HG02970 (cell line): ENCODE measurements around the gene RARRES2.
A peak's percentile ranks its signal among the peaks of the same experiment; 100 is the strongest.

Source experiments
- ATAC-seq: cut with Tn5 transposase; IDR thresholded peaks from one replicate; pipeline ENCODE4 v1.9.1; 2021; ENCODE audit warnings: mild to moderate bottlenecking, moderate library complexity, moderate number of reproducible peaks; ENCODE audit not compliant: unreplicated experiment, low FRiP score

RARRES2 gene

DNA sequence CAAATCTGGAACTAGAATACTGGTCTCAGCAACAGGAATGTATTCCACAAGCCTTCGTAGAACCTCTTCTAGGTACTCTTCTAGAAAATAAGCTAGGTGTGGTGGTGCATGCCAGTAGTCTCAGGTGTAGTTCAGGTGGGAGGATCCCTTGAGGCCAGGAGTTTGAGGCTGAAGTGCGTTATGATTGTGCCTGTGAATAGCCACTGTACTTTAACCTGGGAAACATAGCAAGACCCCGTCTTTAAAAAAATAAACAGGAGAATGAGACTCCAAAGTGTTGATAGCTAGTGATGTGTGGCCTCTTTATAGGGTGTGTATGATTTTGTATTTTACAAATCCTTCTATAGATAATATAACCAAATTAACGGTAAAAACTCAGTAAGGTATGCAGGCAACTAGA, 36.2 kb upstream of the RARRES2 start:
- no peak for ATAC-seq

DNA sequence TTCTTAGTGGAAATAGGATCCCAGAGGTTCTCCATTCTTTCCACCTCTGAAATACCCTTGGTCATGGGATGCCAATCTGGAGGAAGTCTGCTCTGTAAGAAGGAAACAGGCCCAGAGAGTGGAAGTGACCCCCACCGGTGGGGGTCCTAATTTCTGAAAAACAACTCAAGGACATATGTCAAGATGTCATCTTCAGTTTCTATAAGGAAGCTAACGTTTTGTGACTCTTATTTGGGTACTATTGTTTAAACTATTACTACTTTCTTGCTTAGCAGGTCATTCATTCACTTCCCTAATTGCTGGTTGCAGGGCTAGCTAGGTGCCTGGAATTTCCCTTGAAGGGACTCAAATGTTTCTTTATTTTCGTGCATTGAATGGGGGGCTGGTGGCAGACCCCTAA, 35.8 kb upstream of the RARRES2 start:
- ATAC-seq: no peak

DNA sequence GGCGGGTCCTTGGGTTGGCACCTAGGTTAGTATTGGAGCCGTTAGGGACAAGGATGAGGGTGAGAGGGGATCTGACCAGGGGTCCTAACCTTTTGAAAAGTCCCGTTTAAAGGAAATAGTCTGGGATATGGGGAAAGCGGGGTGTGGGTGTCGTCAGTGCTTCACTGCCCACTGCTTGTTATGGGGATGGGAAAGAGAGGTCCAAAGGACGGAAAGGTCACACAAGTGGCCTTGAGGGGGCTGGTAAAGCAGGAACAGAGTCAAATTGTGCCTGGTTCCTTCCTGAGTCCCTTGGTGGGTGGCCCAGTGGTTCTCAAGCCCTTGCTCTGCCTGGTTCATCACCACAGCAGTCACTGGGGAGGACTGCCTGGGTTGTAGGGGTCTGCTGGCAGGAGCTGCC, 35.1 kb upstream of the RARRES2 start:
- no peak for ATAC-seq

DNA sequence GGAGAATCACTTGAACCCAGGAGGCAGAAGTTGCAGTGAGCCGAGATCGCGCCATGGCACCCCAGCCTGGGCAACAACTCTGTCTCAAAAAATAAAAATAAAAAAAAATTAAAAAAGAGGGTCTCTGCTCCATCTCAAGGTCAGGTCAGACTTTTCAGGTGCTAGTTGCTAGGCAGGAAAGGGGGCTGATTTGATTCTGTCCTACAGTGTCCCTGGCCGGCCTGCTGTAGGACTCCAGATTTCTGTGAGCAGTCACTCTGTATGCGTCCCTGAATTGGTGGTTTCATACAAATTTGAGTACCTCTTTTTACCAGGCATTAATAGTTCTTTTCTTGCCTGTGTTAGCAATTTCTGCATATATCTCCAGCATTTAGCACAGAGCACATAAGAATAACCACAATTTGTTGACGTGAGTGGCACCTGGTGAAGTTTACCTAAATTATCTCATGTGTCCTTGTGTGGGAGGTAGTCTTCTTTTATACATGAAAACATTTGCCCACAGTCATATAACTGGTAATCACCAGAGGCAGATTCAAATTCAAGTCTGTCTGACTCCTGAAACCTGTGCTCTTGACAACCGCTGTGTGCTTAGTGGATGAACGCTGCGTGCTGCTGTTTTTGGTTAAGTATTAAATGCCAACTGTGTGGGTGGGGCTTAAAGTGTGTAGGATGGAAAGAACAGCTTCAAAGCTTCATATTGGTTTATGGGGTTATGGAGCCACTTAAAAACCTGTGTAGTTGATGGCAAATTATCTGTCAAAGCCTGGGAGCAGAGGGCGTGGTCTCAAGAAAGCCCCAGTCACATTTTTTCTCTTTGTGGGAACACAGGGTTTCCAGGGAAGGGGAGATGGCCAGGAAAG, 34.5 kb upstream of the RARRES2 start:
- no peak for ATAC-seq

DNA sequence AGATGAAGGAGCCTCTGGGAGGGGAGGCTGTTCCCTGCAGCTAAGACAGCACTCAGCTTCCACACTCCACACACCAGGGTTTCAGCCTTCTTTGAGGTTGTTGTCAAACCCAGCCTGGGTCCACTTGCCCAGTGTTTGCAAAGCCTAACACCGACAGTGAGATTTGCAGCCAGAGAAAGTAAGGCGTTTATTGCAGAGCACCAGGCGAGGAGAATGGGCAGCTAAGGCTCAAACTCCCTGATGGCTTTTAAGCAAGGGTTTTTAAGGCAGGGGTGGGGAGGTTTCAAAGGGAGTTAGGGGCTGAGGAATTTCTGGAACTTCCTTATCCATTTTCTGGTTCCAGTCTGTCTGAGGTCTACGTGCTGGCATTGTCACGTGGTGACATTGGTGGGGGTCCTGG, 33.0 kb upstream of the RARRES2 start:
- ATAC-seq: no peak

DNA sequence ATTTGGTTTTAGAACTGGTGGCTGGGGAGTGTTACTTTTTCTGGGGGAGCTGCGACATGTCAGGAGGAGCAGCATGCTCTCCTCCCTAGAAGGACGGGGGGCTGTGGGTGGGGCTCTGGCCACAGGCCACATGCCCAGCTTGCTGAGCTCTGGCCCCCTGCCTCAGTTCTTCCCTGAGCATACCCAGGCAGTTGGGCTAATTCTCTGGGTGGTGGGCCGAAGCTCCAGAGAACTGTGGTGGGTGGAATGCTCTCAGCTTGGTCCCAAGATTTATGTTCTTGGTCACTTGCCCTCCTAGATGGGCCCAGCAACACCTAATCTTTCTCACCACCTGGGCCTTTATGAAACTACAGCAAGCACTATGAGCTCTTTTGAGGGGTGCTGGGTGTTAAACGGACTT, 32.6 kb upstream of the RARRES2 start:
- no peak for ATAC-seq

DNA sequence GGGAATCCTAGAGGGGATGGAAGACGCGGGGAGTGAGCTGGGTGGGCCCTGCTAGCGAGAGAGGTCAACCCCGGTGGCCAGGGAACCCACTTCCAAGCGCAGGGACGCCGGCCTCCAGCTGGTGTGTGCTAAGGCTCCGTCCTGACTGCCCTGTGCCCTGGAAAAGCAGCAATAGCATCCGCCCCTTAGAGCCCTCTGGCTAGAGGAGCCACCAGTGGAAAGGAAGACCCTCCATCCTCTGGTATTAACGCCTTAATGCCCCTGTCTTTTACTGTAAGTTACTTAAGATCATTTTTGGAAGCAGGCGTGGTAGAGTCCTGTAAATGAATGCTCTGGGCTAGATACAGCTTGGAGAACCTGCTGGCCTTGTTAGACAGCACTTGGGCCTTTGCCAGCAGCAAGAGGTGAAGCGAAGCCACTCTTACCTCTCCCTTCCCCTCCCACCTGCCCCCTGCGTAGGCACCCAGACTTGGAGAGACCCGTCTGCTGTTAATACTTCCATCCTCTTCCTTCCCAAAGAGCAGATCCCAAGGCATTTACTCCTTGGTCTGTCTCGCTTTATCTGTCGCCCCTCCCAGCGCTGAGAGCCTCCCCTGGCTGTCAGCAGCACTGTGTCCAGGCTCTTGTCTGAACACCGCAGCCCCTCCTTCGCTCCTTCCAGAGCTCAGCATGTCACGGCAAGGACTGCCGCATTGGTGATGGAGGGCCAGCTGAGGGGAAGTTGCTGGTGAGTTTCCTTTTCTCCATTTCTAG, 31.8 kb upstream of the RARRES2 start:
- ATAC-seq: no peak

DNA sequence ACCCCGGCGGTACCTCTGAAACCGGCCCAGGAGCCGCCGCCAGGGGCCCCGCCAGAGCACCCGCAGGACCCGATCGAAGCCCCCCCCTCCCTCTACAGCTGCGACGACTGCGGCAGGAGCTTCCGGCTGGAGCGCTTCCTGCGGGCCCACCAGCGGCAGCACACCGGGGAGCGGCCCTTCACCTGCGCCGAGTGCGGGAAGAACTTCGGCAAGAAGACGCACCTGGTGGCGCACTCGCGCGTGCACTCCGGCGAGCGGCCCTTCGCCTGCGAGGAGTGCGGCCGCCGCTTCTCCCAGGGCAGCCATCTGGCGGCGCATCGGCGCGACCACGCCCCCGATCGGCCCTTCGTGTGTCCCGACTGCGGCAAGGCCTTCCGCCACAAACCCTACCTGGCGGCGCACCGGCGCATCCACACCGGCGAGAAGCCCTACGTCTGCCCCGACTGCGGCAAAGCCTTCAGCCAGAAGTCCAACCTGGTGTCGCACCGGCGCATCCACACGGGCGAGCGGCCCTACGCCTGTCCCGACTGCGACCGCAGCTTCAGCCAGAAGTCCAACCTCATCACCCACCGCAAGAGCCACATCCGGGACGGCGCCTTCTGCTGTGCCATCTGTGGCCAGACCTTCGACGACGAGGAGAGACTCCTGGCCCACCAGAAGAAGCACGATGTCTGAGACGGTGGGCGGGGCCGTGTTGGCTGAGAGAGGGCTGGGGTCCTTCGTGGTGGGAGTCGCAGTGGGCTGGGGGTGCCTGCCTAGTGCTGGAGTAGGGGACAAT, 31.0 kb upstream of the RARRES2 start:
- no peak for ATAC-seq

DNA sequence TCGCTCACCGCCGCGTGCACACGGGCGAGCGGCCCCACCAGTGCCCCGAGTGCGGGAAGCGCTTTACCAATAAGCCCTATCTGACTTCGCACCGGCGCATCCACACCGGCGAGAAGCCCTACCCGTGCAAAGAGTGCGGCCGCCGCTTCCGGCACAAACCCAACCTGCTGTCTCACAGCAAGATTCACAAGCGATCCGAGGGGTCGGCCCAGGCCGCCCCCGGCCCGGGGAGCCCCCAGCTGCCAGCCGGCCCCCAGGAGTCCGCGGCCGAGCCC, 30.5 kb upstream of the RARRES2 start:
- ATAC-seq: no peak

DNA sequence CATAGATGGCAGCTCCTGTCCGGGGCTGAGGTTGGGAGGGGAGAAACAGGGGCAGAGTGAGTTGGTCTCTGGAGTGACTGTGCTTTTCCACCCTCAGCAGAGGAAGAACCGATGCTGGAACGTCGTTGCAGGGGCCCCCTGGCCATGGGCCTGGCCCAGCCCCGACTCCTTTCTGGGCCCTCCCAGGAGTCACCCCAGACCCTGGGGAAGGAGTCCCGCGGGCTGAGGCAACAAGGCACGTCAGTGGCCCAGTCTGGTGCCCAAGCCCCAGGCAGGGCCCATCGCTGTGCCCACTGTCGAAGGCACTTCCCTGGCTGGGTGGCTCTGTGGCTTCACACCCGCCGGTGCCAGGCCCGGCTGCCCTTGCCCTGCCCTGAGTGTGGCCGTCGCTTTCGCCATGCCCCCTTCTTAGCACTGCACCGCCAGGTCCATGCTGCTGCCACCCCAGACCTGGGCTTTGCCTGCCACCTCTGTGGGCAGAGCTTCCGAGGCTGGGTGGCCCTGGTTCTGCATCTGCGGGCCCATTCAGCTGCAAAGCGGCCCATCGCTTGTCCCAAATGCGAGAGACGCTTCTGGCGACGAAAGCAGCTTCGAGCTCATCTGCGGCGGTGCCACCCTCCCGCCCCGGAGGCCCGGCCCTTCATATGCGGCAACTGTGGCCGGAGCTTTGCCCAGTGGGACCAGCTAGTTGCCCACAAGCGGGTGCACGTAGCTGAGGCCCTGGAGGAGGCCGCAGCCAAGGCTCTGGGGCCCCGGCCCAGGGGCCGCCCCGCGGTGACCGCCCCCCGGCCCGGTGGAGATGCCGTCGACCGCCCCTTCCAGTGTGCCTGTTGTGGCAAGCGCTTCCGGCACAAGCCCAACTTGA, 29.9 kb upstream of the RARRES2 start:
- no peak for ATAC-seq

DNA sequence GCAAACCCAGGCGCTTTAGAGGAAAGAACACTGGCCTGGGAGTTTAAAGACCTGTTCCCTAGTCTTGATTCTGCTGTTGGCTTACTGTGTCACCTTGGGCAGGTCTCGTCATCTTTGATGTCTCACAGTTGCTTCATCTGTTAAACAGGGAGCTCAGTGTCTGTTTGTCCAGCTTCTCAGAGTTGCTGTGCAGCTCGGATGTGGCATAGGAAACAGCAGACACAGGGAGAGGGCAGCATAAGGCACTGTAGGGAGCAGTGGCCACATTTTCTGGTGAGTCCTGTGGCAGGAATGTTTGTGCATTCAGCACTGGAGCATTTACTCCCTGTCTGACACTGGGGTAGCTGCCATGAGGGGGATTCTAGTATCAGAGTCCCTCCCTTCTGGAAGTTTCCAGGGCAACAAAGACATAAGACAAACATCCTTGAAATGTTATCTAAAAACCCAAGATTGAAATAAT, 29.2 kb upstream of the RARRES2 start:
- ATAC-seq: no peak

DNA sequence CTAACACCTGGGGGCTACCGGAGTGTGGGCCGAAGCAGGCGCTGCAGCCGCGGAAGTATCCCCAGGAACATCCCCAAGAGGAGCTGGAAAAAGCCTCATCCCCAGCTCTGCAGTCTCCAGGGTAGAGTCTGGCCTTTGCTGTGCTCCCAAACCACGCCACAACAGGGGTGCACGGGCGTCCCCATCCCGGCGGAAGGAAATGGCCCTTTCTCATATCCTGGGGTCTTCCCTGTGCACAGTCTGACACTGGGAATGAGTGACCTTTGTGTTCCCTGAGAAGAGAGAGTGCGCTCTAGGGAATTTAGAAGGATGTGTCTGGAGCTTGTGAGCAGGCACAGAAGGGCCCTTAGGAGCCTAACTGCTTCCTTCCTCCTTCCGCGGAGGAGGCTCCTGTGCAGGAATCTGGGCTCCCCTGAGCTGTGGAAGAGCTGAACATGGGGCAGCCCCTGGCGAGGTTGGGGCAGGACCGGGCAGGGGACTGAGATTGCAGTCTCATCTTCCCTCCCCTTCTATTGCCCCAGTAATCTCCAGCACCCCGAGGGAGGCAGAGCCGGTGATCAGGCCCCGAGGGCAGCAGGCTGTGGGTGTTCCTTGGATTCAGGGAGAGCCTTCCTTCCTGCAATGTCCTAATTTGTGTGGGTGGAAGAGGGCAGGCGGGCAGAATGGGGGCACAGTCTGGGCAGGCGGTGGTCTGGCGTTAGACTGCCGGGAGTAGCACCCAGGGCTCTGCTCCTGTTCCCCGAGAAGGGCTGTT, 28.5 kb upstream of the RARRES2 start:
- ATAC-seq: no peak

DNA sequence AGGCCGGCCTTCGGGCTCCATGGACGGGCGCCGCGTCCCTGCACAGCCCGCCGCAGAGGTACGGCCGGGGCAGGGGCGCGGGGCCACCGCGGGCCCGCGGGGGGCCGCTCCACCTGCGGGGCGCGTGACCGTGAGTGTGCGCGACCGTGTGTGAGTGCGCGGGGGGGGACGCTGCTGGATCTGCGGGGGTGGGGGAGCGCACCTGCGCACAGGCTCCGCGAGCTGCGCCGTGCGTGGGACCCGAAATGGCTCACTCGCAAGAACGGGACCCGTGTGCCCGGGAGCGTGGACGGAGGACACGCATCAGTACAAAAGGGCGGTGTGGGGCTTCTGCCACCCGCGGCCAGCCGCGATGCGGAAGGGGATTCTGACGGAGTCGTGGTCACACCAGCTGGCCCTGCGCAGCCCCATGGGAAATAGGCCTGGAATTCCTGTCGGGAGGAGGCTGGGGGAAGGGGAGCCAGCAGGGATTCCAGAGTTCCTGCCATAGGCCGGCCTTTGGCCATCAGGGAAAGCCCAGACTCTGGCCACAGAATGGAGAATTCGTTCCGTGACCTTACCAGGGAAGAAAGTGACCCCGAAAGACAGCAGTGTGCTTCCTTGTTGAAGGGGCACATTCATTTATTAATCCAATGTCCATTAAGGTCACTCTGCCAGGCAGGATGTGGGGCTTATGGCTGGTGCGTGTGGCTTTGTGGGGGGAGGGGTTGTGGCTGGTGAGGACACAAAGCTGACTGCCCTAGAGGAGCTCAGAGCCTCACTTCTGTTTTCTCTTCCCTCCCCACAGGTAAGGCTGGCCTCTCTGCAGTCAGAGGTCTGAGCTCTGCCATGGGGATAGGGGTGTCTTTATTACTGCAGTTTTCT, 27.7 kb upstream of the RARRES2 start:
- peak; percentile 17 for ATAC-seq

DNA sequence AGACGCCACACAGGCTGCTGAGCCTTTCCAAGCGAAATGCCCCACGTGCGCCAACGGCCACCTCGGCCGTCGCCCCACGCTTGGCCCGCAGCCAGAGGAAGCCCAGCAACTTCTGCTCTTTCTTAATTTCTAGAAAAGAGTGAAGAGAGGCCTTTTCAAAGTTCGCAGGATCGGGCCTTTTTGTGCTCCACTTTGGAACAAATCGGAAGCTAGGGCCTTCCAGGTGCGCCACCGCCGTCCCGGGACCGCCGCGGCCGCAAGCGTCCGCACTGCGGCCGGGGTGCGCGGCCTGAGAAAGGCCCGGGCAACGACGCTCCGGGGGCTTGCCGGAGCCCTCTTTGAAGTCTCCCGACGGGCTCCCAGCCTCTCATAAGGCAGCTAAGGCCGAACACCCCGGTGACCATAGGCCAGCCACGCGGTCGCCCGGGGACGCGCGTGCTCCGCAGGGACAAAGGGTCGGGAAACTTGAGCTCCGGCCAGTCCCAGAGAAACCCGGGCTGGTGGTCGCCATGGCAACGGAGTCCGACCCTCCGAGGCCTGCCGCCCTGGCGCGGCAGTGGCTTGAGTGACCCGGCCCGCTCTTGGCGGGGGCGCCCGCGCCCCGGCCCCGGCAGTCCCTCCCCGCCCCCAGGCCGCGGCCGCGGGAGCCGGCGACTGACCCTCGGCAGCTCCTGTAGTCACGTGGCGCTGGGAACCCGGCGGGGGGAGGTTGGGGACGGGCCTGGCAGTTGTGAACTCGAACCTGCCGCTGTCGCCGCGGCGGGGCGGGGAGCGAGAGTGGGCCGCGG, 26.9 kb upstream of the RARRES2 start, which contains the start of gene REPIN1:
Gene REPIN1, plus strand, starts transcription at position 727 of the 788 bp plus-strand sequence. CDS start 890 bp downstream, outside the sequence.
- ATAC-seq: peak; percentile 68

DNA sequence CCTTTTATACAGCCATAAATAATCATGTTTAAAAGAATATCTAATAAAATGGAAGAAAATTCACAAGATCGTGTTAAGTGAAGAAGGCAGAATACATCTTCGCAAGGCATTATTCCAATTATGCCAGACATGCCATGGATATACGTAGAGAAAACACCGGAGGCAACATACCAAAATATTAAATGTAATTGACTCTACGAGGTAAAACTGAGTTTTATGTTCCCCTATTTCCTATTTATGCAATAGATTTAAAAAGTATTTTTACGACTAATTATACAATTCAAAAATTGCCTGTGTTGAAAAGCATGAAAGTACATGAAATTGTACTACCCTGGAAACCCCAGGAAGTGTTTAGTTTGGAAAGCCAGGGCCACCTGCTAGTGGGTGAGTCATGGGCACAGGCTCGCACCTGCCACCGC, 26.3 kb upstream of the RARRES2 start:
- no peak for ATAC-seq

DNA sequence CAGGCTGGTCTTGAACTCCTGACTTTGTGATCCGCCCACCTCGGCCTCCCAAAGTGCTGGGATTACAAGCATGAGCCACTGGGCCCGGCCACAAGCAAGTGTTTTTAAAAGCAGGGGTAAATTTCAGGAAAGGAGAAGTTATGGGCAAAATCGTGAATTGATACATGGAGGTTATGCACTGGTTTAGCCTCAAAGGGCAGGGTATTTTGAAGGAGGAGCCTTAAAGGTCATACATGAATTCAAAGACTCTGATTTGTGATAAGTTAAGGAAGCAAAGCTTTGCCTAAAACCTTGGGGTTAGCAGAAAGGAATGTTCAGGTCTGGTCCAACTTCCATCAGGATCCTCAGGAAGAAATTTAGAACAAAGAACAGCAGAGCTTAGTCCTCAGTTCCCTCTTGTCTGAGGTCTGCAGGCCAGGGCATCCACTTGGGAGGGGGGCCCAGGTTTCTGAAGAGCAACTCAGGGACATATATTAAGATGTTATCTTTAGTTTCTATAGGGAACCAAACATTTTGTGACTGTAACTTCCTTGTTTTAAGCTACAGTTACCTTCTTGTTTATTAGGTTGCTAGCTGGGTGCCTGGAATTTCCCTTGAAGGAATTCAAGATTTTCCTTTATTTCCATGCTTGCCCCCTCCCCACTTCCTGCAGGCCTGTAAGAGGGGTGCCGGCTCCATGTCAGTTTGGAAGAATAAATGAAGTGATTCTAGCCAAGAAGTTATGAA, 24.4 kb upstream of the RARRES2 start:
- ATAC-seq: no peak

DNA sequence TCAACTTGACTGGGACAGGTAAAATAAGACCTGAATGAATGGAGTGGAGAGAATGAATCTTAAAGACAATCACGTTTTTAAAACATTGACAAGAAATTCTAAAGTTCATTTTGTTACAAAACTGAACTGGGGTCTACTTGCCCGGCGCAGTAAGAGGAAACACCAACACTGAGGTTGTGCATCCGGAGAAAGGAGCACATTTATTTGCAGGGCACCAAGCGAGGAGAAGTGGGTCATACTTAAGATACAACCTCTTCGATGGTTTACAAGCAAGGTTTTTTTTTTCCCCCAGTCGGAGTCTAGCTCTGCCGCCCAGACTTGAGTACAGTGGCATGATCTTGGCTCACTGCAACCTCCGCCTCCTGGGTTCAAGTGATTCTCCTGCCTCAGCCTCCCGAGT, 23.8 kb upstream of the RARRES2 start:
- ATAC-seq: no peak
